ACHN (cell line): ENCODE results near the gene ABHD2.
"Not testable (repeated sequence)": the region's sequence is repeated elsewhere in the genome, so short reads cannot be mapped to it uniquely, and the experiment has no call there.

ENCODE experiments used
- DNase-seq: peaks from one replicate; pipeline ENCODE4 v3.0.0-alpha.2; 2015
- in situ Hi-C: cut with HindIII; loops from 2 replicates; pipeline ENCODE4 v1.10.0; 2017; ENCODE audit warnings: low sequenced_read_pairs, low pct_ligation_motif_present, low pct_unique_long_range_greater_than_20kb

Gene ABHD2

DNA sequence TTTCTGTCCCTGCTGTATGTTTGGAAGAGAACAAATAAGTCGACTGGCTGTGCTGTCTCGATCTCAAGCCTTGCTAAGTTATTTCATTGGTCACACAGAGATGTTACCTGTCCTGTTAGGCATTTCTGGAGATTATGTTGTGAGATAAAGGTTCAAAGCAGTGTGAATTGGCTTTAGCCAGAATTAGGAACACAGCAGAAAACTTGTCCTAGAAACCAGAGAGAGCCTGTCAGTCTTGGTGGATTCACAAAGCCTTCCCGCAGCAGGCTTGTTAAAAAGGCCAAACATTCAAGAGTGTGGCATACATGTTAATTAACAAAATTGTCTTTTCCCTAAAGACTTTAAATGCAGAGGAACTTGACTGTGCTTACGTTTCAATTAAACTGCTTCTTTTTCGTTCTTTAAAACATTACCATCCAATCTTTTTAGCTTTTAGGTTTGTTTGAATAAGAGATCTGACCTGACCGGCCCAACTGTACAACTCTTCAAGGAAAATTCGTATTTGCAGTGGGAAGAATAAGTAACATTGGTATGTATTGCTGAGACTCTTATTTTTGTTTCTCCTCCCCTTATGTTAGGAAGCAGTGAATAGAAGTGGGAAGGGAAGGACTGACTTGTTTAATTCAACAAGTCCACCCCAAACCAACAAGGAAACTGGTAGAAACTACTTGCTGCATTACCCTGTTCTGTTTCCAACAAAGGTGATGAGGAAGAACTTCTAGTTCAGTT, 25.2 kb downstream of the ABHD2 start:
- no peak for DNase-seq
- in situ Hi-C loops = no loop called here

DNA sequence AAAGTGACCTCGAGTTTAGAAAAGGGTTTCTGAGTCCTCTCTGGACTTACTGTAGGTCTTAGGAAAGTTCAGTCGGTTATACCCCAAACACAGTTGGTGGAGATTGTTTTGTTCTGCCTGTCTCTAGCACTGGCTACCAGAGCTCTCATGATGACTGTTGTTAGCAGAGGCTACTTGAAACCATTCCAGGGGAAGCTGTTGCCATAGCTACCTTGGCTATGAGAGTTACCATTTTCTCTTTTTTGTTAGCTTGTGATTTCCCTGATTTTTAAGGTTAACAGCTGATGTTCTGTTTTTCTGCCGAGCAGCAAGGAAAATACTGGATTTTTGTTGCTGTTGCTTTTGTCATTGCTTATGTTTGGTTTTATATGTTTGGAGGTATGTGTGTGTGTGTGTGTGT, 26.7 kb downstream of the ABHD2 start:
- in situ Hi-C loops = no loop called here
- no peak for DNase-seq

DNA sequence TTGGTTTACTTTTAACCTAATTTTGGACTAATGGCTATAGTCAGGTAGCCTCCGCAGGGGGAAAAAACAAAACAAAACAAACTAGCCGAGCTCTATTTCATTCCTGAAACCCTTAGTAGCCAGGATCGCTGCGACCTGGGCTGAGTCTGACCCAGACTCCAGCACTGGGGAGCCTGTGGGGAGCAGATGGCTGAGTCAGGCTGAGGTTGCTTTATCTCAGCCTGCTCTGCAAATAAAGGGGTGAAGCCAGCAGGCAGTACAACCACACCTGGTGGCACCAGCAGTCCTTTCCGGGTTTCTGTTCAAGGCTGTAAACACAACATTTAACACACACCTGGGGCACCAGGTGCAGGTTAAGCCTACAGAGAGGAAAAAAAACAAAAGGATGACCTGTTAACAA, 27.3 kb downstream of the ABHD2 start:
- in situ Hi-C loops = no loop called here
- DNase-seq = no peak

DNA sequence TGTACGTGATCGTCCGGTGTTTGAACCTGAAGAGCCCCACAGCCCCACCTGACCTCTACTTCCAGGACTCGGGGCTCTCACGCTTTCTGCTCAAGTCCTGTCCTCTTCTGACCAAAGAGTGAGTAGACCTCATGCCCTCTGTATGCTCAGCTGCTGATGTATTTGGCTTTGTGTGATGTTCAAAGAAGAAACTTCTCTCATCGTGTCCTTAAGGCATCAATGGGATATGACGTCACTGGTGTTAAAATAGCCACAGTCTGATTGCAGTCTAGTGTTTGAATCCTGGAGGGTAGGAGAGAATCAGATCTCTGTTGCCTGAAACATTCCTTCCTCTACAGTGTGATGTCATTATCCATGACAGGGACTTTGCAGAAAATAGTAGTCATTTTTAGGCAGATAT, 28.1 kb downstream of the ABHD2 start:
- in situ Hi-C loops = no loop called here

DNA sequence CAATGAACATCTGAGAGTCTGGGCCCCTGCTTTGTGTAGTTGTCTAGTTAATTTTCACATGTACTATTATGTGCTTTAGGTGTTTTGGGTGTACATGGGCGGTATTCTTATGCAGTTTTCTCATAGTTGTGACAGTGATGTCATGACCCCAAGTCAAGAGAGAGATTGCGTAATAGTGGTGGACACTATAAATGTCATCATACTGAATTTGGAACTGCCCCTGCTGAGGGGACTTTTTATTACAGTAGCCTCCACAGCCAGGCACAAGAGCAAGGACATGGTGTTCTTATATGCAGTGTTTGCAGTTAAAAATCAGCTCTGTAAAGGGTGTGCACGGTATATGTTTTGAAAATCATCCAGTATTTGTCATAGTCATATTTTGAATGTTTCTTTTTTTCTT, 29.5 kb downstream of the ABHD2 start:
- DNase-seq = no peak
- in situ Hi-C loops = no loop called here

More for the DNA sequence above, 28.1 kb downstream of the ABHD2 start:
- no peak for DNase-seq

DNA sequence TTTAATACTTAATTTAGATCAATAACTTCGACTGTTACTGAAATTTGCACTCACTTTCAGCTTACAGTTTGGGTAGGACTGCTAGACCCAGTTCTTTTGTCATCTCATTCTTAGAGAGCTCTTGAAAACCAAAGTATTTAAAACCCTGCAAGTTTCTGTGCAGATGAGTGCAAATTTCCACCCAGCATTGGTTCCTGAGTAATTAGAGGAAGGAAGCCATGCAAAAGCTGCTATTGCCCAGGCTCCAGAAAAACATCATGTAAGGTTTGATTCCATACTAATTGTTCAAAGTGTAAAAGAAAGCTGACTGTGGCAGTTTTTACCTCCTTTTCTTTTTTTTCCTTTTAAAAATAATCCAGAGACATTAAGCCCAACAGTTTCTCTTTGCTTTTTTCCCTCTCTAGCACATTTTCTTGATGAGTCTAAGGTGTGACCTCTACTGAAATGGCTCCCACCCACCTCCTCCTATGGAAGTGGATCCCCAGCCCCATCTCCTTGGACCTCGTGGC, 30.3 kb downstream of the ABHD2 start:
- no peak for DNase-seq
- in situ Hi-C loops = no loop called here

DNA sequence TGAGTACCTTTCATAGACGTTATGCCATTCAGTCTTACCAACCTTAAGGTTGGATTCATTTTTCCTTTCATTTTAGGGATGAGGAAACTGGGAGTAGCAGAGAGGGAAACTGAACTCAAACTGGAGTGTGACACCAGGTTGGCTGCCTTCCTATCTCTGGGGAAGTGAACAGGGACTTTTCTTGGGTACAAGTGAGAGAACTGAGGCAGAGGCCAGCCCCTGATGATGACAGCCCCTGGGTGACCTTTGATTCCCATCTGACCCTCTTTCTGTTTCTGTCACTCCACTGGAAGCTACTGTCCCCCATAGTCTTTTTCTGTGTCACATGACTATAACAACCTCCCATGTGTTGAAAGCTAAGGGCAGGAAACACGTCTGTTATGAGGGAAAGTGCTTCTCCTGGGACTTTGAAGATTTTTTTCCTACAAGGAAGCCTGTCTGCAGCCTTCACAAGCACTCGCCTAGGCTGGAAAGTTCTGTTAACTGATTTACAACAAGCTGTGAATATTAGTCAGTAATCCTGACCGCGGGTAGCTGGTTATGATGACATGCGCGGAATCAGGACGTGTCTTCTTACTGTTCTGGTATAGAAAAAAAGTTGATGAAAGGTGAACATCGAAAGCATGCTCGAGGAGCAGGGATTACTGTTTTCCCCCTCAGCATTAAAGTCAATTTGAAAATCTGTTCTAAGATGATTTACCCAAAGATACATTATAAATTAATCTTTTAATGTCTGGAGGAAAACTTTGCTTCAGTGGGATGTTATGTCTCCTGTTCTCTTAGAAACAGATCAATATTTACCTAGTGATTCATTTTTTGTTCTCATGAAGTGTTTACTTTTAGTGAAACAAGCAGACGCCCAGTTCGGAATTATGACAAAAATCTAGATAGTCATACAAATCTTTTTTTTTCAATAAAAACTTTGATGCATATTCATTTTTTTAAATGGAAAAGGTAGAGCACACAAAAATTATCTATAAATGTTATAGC, 31.5 kb downstream of the ABHD2 start:
- DNase-seq = peak; percentile 19

DNA sequence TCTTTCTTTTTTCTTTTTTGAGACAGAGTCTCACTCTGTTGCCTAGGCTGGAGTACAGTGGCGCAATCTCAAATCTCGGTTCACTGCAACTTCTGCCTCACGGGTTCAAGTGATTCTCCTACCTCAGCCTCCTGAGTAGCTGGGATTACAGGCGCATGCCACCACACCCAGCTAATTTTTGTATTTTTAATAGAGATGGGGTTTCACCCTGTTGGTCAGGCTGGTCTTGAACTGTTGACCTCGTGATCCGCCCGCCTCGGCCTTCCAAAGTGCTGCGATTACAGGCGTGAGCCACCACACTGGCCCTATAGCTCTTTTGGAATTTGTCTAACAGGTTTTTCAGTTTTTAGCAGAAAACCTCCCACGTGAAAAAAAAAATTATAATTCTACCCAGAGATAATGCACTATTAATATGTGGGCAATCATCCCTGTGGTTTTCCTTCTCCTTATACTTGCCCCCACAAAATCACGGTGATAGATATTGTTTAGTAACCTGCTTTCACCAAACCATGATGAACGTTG, 32.3 kb downstream of the ABHD2 start:
- in situ Hi-C loops, DNase-seq: not testable (repeated sequence)

More for the DNA sequence above, 31.5 kb downstream of the ABHD2 start:
- in situ Hi-C loops = no loop called here

DNA sequence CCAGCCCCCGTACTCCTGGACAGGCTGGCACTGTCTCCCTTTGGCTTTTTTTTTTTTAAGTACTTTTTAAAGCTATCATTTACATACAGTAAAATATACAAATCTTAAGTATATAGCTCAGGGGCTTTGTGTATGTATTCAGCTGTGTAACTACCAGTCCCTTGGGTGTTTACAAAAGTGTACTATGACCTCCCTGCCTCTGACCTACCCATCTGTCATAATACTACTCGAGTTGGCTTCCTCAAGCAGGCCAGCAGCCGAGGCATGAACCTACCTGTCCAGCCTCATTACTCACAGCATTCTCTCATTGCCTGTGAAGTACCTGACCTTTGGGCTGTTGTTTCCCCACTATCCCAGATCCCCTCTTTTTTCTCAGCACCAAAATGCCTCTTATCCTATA, 33.2 kb downstream of the ABHD2 start:
- in situ Hi-C loops = no loop called here
- no peak for DNase-seq

DNA sequence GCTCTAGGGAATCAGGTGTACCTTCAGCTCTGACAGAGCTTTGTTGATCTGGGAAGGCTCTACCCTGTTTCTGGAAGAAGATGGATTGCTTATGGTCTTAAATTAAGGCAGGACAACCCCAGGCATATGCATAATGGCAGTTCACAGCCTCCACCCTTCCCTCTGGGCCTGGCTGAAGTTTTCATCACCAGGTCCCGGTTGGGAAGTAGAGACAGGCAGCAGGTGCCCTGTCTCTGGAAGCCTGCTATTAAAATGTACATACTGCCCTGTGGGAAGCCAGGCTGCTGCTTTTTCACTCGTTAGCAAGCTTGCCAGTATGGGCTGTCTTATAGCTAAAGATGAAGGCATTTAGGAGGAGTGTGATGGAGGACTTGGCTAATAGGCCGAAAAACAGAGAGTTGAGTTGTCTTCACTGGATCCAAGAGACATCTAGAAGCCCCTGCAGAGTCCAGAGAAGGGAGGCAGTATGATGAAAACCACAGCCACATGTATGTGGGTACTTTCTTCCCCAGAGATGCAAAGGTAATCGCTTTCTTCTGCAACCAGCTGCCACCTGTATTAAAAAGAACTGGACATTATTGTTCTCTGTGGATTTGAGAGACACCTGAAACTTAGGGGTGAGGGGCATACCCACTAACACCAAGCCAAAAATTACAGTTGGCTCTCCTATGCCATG, 34.4 kb downstream of the ABHD2 start:
- DNase-seq = no peak
- in situ Hi-C loops = no loop called here

DNA sequence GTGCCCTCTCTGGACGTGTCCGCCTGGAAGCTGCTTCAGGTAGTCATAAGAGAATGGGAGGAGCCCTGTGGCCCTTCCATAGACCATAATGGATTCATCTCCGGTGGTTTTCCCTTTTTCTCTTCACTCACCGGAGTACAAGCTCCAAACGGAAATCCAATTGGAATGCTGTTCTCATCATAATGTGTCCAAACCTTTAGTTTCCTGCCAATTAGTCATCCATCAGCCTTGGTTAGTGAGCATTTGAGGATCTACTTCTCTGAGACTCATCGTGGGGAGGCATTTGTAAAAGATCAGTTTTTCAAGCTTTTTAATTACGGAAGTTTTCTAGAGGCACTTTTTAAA, 34.9 kb downstream of the ABHD2 start:
- peak; percentile 41 for DNase-seq
- in situ Hi-C loops = no loop called here

DNA sequence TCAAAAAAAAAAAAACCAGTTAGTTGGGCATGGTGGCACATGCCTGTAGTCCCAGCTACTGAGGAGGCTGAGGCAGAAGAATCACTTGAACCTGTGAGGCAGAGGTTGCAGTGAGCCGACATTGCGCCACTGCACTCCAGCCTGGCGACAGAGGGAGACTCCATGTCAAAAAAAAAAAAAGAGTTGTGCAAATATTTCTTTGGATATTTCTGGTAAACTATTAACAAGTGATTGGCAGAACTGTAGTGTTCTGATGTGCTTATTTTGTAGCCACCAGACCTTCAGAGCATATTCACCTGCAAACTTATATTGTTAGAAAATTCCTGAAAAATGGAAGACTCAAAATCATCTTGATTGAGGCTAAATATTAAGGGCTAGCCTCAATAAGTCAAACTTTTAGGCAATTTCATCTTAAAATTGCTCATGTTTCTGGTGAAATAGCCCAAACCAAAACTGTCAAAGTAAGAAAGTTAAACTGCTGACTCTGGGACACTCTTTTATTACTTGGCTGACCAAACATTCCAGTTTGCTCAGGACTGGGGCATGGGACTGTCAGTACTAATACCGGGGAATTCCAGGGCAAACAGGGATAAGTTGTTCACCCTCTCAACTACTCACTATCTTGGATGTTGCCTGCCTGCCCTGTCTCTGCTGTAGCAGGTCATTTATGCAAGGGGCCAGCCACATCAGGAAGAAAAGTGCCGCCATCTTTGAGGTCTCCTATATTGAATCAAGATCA, 37.0 kb downstream of the ABHD2 start:
- in situ Hi-C loops = no loop called here
- no peak for DNase-seq

DNA sequence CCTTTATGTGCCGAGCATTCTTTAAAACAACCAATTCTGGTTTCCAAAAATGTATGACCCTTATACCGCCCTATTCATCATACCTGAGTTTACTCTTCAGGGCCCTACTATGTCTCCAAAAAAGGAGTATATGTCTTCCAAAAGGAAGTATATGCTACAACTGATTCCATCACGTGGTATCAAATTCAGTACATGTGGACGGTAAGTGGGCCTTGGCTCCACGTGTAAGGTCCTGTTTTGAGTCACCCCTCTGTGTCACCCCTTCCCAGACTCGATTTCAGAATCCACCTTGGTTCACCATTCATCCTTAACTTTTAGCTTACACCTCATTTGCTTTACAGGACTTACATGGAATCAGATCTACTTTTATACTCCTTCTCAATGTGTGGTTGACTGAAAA, 37.8 kb downstream of the ABHD2 start:
- no peak for DNase-seq
- in situ Hi-C loops = no loop called here

DNA sequence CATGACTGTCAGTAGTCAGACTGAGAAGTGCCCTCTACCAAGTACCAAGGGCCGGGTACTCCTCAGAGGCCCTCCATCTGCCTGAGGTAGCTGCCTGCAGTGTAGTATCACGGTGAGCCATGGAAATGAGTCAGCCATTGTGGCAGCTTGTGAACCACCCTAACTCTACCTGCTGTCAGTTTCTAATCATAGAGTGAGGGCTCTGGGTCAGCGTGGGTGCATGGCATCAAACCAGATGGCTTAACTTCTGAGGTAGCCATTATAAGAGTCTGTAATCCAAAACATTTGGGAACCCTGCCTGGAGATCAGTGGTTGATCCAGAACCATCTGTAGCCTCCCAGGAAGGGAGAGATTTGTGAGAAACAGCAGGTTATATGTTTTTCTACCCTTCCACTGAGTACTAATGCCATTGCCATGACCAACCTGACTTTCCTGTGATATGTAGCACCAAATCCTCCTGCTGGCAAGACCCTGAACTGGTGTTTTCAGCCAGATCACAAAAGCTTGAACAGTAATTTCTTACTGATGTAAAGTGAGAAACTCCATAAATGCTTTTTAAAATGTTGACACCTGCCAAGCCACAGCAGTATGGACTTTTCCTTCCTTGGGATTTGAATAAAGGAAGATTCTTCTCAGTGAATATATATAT, 38.9 kb downstream of the ABHD2 start:
- in situ Hi-C loops = no loop called here
- no peak for DNase-seq

DNA sequence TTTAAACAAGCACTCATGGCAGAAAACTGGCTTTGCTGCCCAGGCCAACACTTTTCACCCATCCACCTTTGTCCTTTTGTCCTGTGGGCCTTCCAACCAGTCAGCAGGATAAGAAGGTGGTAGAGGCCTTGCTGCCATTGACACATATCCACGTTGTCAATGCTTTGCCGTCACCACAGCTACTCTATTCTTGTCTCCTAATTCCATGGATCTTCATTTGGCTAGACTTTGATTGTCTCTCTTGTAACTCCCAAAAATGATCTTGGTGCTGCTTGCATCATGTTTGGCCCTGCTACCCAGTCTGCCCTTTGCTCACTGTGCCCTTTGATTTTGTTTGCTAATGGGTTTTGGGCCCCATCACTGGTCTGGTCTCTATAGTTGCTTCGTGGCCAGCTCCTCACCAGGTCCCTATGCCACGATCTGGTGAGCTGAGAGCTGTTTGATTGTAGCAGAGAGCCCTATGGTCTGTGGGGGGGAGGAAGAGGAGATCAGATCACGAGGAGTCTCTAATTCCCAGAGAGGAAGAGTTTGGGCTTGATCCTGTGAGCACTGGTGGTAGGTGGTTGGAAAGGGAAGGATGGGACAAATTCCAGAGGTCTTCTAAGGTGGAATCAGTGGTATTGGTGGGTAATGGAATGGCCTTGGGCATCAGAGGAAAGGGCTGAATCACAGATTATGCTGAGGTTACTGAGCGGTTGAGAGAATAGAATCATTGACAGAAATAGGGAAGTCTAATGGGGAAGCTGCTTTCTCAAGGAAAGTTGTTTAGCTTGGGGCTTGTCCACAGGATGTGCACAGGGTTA, 40.3 kb downstream of the ABHD2 start:
- peak; percentile 19 for DNase-seq

DNA sequence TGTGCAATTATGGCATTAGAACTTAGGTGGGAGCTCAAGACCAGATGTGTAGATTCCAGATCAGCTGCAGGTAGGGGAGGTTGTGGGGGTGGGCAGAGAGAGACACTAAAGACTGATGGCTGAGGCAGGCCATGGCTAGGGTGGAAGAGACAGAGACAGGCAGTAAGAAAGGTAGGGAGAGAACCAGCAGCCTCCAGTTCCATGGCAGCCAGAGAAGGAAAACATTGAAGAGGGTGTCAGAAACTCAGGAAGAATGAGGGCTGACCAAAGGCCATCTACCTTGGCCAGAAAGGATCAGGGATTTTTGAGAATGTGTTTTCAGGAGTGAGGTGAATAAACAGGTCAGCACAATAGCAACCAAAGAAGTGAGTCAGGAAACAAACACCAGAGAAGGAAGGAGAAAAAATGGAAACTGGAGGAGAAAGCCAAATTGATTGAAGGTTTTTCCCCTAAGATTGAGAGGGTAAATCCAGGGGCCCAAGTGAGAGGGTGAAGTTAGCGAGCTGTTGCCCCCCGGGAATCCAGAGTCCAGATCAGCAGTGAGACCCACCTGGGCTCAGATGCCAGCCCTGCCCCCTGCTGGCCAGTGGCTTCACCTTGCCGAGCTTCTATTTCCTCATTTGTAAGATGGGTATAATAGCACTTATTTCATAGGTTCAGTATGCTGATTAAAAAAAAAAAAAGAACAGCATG, 41.0 kb downstream of the ABHD2 start:
- in situ Hi-C loops = no loop called here
- peak; percentile 53 for DNase-seq

More for the DNA sequence above, 40.3 kb downstream of the ABHD2 start:
- in situ Hi-C loops = no loop called here

DNA sequence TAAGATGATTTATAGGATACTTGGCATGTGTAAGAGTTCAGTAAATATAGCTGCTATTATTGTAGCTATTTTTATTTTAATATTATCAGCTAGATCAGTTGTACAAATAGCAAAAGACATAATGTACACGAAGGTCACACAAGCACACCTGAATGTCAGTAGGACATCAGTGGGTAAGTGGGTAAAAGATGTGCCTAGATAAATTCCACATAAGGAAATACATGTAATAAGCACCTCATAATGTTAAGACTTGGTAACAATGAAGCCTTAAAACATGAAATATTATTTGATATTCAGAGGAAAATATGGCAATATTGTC, 41.5 kb downstream of the ABHD2 start:
- DNase-seq = no peak
- in situ Hi-C loops = no loop called here
